ENCODE results near the gene SVOP.

GRCh38 chr12:109020796-109021380 lies at the start of gene SVOP:
- TF ChIP-seq, protein P1, sequence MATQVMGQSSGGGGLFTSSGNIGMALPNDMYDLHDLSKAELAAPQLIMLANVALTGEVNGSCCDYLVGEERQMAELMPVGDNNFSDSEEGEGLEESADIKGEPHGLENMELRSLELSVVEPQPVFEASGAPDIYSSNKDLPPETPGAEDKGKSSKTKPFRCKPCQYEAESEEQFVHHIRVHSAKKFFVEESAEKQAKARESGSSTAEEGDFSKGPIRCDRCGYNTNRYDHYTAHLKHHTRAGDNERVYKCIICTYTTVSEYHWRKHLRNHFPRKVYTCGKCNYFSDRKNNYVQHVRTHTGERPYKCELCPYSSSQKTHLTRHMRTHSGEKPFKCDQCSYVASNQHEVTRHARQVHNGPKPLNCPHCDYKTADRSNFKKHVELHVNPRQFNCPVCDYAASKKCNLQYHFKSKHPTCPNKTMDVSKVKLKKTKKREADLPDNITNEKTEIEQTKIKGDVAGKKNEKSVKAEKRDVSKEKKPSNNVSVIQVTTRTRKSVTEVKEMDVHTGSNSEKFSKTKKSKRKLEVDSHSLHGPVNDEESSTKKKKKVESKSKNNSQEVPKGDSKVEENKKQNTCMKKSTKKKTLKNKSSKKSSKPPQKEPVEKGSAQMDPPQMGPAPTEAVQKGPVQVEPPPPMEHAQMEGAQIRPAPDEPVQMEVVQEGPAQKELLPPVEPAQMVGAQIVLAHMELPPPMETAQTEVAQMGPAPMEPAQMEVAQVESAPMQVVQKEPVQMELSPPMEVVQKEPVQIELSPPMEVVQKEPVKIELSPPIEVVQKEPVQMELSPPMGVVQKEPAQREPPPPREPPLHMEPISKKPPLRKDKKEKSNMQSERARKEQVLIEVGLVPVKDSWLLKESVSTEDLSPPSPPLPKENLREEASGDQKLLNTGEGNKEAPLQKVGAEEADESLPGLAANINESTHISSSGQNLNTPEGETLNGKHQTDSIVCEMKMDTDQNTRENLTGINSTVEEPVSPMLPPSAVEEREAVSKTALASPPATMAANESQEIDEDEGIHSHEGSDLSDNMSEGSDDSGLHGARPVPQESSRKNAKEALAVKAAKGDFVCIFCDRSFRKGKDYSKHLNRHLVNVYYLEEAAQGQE (IDR thresholded peaks at IDR 0.05; ENCODE audit: insufficient read depth in 1 of 2, low read depth in 2 of 2, low read length in 2 of 2), result peak; percentile 98 to 99
- TF ChIP-seq POLR2AphosphoS5 (IDR thresholded peaks at IDR 0.05; ENCODE audit: low read depth, low read length), result no peak

Data from PFSK-1 (cell line).